EL (cell line): Measurements from ENCODE around the gene MTHFS.
"Not testable (repeated sequence)": the region's sequence is repeated elsewhere in the genome, so short reads cannot be mapped to it uniquely, and the experiment has no call there.

ENCODE experiments used
- DNase-seq: peaks from one replicate; pipeline ENCODE4 v3.0.0-alpha.2; 2016

The MTHFS gene

DNA sequence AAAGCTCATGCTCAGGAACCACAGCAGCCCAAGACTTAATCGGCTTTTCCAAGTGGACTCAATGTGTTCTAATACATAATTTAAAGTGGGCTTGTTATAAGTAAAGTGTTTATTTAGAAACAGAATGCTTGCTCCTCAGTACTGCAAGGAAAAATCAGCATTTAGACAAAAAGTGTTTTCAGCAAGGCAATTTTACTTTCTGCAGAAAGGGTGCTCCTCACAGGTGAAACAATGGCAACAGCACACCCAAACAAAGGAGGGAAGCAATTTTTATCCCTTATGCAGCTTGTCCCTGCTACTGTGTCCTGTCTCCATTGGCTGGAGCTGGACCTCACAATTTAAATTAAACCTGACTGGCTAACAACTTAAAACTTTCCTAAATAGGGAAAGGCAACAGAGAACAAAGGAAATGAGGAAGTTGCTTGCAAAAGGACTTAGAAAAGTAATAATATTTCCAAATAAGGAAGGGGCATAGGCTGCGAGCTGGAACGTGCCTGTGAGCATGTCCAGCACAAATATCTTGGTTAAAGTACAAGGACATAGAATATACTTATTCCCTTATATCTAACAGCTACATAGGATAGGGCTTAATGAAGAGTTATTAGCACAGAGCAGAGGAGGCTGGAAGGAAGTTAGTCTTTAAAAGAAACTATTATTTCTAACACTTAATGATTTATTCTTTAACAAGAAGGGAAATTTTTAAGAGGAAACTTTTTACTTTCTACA is 19.1 kb upstream of the MTHFS start:
- not testable (repeated sequence) for DNase-seq

- no peak for DNase-seq
Observed at GRCh38 chr15:79914728-79915127, 17.9 kb upstream of the MTHFS start.

DNA sequence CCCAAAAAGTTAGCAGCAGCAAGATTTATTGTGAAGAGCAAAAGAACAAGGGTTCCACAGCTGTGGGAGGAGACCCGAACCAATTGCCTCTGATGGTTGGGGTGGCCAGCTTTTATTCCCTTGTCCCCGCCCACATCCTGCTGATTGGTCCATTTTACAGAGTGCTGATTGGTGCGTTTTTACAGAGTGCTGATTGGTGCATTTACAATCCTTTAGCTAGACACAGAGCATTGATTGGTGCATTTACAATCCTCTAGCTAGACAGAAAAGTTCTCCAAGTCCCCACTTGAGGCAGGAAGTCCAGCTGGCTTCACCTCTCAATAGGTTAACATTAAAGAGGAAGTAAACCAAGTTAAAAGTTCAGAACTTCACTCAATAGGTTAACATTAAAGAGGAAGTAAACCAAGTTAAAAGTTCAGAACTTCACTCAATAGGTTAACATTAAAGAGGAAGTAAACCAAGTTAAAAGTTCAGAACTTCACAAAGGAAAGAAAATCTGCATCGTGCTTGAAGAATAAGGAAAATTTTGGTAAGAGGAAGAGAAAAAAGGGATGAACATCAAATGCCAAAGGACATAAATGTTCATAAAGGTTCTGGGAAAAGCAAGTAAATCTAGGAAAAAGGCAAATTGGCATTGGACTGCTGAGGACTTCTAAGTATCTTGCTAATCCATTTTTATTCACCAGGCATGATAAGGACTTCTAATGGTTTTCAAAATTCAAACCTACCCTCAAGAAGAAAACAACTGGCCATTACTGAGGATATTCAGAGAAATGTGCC is 12.9 kb upstream of the MTHFS start:
- not testable (repeated sequence) for DNase-seq

GRCh38 chr15:79904271-79904670 is 7.5 kb upstream of the MTHFS start:
- DNase-seq = no peak

DNA sequence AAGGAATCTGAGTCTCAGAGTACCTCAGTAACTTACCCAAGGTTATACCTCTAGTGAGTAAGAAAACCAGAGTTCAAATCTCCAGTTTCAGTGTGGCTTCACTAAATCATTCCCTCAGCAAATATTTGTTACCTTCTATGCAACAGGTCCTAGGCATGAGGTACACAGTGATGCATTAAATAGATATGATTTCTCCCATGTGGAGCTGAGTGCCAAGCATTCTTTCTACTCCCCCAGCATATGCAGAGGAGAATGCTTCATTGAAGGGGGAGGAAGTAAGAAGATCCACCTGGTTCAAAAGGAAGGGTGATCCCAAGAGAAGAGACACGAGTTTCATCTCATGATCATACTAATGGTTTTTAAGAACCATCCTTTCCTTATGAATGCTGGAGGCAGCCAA is 6.8 kb upstream of the MTHFS start:
- DNase-seq = no peak

DNA sequence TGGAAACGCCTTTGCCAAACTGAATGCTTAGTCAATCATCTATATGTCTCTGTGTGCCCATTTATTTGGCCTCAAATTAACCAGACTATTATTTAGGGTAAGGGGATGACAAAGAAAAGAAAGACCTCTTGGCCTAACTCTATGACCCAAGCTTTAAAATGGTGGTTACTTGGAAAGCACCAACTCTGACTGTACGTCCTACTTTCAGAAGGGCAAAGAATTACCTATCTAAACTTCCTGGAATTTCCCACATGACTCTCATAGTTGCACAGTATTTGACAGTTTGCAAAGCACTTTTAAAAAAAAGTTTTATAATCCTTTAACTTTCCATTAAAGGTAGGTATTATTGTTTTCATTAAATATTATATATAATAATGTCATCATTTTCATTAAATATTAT is 6.3 kb upstream of the MTHFS start:
- no peak for DNase-seq

DNA sequence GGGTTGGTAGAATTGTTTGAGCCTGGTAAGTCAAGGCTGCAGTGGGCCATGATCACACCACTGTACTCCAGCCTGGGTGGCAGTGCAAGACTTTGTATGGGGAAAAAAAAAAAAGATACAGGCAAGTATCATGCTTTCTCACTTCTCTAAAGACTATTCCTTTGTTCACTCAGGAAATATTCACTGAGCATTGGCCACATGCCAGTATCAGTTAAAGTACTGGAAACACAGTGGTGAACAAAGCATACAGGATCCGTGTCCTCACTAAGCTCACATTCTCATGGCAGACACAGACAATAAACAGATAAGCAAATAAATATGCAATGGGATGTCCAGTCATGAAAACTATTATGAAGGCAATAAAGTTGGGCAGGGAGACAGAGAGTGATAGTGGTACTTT is 5.1 kb upstream of the MTHFS start:
- no peak for DNase-seq

- not testable (repeated sequence) for DNase-seq
Observed at GRCh38 chr15:79900818-79901378, 4.1 kb upstream of the MTHFS start.

DNA sequence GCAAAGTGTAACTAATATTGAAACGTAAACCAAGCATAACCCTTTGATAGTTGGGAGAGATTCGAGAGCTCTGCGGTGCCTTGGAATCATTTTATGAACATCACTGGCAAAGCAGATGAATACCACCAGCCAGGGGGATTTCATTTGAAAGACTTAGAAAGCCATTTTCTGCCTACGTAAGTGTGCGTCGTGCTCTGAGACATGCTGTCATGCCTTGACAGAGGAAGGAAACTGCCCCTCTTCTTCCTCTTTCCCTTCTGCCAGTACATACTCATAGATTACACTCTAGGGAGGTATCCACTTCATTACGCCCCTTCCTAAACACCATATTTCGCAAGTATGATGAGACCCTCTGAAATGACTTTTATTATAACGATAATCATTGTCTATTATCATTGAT is 3.3 kb upstream of the MTHFS start:
- no peak for DNase-seq

GRCh38 chr15:79898786-79899185 is 2.0 kb upstream of the MTHFS start:
- DNase-seq = peak; percentile 61

DNA sequence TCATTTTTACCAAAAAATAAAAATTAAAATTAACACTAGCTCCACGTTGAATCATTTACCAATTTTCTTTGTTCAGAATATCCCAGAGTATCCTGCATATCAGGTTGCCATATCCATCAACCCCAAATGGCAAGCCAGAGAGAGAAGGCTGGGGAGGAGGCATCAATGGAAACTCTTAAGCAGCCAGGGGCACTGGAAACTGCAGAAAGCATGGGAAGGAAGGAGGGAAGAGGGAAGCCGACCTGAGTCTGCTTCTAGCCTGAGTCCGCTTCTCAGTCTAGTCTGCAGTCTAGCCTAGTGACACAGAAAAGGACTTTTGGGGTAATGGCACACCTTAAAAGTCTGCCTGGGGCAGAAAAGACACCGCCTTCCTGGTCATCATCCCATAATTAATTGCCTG is 1.6 kb upstream of the MTHFS start:
- no peak for DNase-seq

DNA sequence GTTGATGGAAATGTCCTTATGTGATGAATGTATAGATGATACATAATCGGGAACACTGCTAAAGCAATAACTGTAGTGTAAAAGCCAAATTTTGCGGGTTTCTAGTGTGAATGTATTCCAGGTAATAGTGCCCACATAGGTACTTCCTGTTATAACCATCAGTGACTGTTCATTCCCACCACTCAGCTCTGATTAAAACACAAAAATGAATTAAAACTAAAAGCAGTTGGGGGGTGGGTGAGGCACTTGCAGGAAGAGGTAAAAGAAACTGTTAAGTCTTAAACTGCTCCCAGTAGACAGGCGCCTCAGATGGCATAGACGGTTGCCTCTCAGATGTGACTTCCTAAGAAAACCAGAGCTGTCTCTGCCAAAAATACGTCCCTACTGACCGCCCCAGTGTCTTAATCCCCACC is 893 bp upstream of the MTHFS start:
- DNase-seq = no peak

DNA sequence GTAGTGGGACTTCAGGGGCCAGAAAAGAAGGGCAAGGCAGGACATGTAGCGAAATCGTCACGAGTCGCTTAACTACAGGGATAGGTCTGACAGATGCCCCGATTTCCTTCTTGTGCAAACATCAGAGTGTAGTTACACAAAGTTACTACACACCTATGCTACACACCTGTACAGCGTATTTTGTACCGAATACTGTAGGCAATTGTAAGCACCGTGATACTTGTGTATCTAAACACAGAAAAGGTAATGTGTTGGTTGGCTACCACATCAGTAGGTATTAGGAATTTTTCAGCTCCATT is 515 bp upstream of the MTHFS start:
- DNase-seq = no peak

GRCh38 chr15:79896131-79896633 is 632 bp downstream of the MTHFS start:
- DNase-seq = peak; percentile 24

DNA sequence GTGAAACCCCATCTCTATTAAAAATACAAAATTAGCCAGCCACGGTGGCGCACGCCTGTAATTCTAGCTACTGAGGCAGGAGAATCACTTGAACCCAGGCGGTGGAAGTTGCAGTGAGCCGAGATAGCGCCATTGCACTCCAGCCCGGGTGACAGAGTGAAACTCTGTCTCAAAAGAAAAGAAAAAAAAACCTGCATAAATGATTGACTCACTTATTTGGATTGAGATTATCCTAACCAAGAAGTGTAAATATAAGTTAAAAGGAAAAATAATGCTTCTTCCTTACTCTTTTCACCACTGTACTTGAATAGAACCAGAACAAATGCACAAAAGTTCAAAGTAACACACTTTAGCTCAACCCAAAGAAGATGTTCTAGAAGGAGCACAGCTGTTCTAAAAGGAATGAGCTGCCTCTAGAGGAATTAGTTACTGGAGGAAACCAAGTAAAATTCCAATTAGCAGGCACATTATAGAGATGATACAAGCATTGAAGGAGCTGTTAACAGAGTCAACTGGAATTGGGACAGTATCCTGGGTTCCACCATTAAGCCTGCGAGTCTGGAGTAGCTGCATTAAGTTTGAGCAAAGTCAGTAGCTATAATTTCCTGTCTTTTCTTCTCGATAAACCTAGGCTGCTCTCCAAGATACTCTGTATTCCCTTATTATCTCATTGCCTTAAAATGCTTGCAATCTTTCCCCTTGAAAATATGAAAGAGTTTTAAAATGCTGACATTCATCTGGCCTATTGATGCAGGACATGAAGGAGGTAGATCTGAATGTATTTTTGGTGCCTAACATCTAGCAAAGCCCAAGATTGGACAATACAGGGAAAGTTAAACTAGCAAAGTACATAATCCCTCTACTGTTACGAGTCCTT is 9.5 kb downstream of the MTHFS start:
- DNase-seq = no peak

DNA sequence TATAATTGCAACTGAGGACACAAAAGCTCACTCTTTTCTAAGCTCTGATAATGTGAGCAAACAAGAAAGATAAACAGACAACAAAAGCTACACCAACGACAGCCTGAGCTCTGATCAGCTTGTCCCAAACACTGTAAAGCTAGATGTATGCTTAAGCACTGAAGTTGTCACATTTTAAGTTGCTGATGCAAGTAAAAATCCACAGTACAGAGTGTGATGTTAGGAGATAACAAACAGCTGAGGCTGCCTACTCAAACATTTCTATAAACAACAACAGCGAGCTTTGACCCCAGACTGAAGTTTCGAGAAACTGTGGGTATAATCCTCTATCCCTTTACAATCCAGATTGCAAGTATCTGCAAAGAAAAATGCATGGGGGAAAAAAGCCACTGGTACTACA is 10.7 kb downstream of the MTHFS start:
- DNase-seq = no peak

DNA sequence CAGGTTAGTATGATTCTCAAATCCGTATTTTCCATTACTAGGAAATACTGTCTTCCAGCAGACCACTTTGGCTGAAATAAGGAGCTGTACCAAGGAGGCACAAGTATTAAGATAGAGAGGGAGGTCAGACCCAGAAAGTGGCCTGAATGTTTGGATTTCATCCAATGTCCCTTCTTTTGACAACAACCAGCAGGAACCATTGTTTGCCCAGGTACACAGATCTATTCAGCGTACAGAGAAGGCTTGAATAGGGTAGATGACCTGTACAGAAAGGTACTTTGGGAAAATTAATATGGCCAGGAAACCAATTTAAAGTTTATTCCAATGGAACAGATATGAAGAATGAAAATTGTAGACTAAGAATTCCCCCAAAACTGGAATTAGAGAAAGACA is 12.6 kb downstream of the MTHFS start:
- no peak for DNase-seq

DNA sequence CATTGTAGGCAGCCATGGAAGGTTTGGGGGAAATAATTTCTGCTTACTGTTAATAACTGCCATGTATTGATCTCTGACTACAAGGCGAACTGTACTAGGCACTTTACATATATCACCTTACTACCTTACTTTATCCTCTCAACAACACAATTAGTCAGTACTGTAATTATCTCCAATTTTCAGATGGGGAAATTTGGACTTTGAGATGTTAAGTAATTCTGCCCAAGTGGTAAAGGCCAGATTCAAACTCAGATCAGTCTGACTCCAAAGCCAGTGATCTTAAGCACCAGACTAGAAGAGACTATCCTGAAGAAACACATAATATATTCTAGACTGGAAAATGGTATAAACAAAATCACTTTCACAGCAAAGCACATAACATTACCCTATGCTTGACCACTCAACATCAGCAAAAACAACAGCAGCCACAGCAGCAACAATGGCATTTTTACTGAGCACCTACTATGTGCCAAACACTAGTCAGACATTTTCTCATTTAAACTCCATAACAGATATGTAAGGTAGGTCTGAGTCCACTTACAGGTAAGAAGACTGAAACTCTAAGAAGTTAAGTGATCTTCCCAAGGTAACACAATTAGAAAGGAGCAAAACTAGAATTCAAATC is 13.1 kb downstream of the MTHFS start:
- DNase-seq = no peak

- no peak for DNase-seq
Observed at GRCh38 chr15:79881668-79882067, 15.1 kb downstream of the MTHFS start.

DNA sequence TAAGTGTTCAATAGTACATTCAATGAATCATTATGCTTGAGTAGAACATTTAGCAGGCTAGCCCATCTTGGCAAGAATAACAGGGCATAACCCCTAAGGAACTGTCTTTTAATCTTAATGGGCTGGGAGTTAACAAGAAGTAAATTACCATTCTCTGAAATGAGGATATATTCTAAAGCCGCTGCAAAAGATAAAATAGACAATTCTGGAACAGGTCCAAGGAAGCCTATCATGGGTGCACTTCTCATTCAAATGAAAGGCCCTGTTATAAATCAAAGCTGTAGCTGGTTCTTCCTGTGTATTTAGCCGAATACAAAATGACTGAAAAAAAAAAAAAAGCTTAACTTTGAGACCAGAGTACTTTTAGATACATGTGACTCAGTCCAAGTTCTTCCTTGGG is 15.6 kb downstream of the MTHFS start:
- no peak for DNase-seq

GRCh38 chr15:79878078-79878705 is 18.6 kb downstream of the MTHFS start:
- DNase-seq = no peak

GRCh38 chr15:79875213-79875612 is 21.6 kb downstream of the MTHFS start:
- no peak for DNase-seq
